NCI-H460 (cell line): ENCODE measurements around the gene FREM1. TPM values are rescaled to one million over a fixed set of nuclear protein-coding genes. Genes with fewer than 3 reads are reported as not detected.

ENCODE experiments used
- DNase-seq: peaks from one replicate; pipeline ENCODE4 v3.0.0-alpha.2; 2016; ENCODE audit warnings: low read depth; ENCODE audit errors: extremely low read depth
- total RNA-seq: library from RNA; depleted of rRNA; stranded (reverse); fragments of >200 nt; shearing (Covaris generic); gene quantifications from 2 replicates; pipeline ENCODE4 v1.2.3, GENCODE V29; 2014

FREM1 gene
- total RNA-seq, 1 experiment from 2014 or later, result not detected

DNA sequence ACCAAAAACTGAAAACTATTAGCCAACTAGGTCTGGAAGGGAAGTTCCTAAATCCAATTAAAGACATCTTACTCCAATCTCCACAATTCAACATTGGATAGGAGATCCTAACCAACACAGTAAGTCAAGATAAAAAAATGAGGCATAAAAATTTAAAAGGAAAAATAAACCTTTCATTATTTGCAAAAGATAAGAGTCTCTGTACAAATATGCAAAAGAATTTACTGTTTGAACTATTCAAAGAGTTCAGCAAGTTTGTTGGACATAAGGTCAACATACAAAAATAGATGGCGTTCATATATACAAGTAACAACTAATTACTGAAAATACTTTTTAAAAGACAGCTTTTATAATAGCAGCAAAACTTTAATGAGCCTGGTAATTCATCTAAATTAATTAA, 3.1 kb upstream of the FREM1 start:
- no peak for DNase-seq

- no peak for DNase-seq
These were observed 2.6 kb upstream of the FREM1 start for GRCh38 chr9:14912859-14913258.

- no peak for DNase-seq
These were observed 818 bp upstream of the FREM1 start for GRCh38 chr9:14911046-14911445.

GRCh38 chr9:14909601-14909960, 647 bp downstream of the FREM1 start:
- DNase-seq, result no peak

- DNase-seq, result no peak
These were observed 1.0 kb downstream of the FREM1 start for GRCh38 chr9:14909181-14909580.

DNA sequence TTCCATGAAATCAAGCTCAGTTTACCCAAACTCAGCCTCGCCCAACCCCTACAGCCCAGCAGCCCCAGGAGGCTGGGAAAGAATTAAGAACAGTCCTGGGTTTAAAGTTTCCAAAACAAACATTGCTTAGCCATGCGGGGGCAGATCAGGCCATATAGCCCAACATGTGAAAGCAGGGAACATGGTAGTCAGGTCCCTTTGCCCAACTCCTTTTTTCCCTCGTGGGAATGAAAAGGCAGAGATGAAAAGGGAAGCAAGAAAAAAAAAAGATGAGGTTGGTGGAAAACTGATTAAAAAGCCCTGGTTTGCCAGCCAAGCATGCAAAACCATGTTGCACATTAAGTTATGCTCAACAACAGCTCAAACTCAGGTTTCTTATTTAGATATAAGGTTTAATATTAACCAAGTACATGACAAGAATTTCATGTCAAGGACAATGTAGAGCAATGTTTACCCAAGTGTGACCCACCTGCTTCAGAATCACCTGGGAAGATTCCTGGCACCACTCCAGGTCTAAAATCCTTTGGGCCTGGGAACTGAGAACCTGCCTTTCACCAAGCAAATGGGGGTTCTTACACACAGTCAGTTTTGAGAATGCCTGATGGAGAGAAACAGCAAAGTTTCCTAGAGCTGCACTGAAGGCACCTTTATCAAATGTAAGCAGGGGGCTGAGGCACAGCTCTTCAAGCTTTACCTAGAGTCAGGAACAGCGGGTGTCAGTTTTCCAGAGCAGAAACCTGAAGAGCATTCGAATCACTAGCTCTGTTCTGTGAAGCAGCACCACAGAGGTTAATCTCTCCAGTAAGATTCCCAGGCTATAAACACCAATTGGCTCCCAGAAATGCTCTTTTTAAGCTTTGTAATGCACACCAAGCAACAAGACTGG, 1.7 kb downstream of the FREM1 start:
- no peak for DNase-seq

- no peak for DNase-seq
These were observed 2.5 kb downstream of the FREM1 start for GRCh38 chr9:14907696-14908095.

GRCh38 chr9:14907360-14907685, 2.9 kb downstream of the FREM1 start:
- DNase-seq, result no peak

GRCh38 chr9:14906644-14907359, 3.4 kb downstream of the FREM1 start:
- no peak for DNase-seq

DNA sequence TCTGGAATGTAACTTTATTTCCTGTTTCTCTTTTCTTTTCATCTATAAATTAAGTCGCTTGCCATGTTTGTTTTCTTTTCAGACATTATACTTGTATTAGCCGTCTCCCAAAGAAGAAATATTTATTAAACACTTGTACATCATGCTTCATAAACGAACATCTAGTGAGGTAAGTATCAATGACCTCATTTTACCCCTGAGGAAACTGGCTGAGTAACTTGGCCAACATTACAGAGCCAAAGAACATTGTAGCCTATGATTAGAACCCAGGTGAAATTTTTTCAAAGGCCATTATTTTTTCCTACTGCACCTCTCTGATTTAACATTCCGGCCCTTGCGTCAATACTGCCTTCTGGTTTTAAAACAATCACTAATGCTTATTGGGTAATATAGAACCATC, 4.2 kb downstream of the FREM1 start:
- no peak for DNase-seq

DNA sequence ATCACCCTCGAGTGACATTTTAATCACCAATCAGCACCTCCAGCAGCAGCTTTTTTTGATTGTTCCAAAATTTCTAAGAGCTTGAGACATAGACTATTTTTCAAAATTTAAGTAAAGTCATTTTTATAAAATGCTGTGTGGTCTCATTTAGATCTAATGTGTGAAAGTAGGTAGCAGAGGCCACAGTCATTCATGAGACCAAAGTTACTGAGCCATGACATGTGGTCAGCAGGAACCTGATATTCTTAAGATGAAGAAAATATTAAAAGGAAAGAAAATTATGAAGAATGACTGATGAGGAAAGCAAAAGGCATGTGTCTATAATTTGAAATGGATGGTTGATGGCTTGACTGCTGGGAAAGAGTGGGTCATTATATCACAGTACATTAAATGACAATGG, 7.2 kb downstream of the FREM1 start:
- no peak for DNase-seq

GRCh38 chr9:14902561-14902960, 7.7 kb downstream of the FREM1 start:
- no peak for DNase-seq

GRCh38 chr9:14899815-14900193, 10.4 kb downstream of the FREM1 start:
- DNase-seq, result no peak

DNA sequence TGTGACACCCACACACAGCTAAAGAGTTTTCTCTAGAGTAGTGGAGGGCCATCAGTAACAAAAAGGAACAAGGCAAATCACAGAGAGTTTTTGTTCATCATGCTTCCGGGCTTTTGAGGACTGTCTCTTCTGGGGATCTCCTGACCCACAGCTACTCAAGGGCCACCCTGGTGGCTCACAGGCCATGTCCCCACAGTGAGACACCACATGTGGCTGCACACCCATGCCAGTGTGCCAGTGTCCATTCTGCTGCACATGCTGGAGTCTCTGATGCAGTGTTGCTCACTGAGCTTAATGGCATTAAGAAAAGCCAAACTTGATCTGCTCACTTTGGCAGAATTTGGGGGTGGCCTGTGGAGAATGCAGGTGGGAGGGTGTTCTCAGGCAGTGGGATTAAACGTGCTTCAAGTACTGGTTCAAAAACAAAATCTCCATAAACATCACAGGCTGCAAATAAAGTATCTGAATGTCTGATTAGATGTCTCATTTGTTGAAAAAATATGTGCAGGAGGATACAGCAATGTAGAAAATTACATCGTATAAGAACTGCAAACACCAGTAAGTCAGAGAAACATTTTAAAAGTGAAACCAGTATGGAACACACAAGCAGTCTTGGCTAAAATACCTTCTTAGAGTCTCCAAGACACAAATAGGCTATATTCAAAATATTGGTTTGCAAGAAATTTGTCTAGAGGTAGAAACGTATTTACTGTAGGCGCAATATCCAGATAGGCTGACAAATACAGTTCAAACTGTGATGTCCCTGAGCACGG, 11.0 kb downstream of the FREM1 start:
- no peak for DNase-seq

DNA sequence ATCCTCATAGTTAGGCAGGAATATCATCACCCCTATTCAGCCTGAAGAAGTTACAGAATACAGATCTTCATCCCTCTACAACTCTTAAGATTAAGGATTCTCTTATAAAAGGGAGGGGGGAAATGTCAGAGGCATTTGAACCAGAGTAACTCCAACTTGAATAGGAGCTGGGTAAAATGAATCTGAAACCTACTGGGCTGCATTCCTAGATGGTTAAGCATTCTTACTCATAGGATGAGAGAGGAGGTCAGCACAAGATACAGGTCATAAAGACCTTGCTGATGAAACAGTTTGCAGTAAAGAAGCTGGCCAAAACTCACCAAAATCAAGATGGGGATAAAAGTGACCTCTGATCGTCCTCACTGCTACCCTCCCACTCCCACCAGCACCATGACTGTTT, 14.4 kb downstream of the FREM1 start:
- no peak for DNase-seq

GRCh38 chr9:14893280-14893679, 16.9 kb downstream of the FREM1 start:
- no peak for DNase-seq

GRCh38 chr9:14891332-14891731, 18.9 kb downstream of the FREM1 start:
- no peak for DNase-seq

DNA sequence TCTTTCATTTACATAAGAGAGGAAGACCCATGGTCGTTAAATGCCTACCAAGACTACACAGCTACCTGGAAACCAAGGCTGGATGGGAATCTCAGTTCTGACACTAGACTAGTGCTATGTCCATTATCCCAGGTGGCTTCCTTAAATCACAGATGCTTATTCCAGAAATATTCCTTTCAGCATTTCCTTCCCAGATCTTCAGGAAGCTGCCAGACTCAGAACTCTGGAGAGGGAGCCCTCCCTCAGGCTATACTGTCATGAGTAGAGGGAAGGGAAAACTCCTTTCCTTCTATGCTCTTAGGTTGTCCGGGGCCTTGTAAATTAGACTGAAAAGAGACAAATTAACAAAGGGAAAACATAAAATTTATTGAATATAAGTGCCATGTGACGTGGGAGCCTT, 20.8 kb downstream of the FREM1 start:
- DNase-seq, result no peak

GRCh38 chr9:14888875-14889274, 21.4 kb downstream of the FREM1 start:
- DNase-seq, result no peak

DNA sequence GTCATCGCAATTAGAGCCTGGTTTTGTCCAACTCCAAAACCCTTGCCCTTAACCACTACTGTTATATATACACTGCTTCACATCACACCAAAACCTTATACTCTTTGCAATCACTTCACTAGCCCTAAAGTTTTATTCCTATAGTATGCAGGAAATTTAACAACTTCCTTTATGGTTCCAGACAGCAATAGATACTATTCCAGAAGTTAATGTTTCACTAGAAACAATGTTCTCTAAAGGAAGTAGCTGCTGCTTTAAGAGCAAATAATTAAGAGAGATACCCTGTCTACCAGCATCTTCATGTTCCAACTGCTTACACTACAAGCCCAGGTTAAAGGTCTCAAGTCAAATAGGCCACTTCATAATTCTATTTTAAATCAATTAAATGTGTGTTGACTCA, 22.0 kb downstream of the FREM1 start:
- DNase-seq, result no peak

DNA sequence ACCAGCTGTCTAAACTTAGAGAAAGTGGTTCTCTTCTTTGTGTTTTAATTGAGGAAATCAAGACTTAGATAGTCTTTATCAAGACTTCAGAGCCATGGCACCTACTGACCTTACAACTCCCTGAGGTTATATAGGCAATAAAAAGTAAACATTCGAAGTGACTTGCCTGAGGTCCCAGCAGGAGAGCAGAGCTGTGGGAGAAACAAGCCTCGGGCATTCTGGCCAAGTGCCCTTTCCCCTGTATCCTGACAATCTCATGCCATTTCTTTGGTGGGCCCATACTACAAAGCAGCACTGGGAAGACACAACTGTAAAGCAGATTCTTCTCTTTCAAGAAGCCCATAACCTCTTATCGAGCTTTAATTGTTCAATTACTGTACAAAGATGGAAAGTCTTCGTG, 23.1 kb downstream of the FREM1 start:
- DNase-seq, result no peak
